Measurements from ENCODE around the gene CACNA2D3. TPM values are rescaled to one million over a fixed set of nuclear protein-coding genes. Genes with fewer than 3 reads are reported as not detected.

The CACNA2D3 gene
- total RNA-seq, 6 donors from 2014 or later: 2.9 to 16.8 (median 4.9) TPM

DNA sequence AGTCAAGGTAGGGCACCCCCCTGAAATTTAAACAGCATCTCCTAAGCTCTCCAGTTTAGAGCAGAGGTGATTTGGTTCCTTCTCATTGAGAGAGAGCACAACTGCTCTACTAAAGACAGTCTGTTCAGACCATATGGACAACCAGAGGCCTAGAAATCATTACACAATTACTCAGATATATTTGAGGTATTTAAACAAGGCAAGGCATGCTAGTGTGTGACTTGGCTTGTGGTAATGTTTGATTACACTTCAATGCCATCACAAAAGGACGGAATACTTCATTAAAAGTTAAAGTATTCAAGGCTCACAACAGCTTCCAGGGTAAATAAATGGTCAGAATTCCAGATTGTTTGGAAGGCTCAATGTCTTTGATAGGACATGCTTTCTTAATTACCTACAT is 695.3 kb downstream of the CACNA2D3 start:
- TF ChIP-seq EP300 (IDR thresholded peaks at IDR 0.05): no peak
- TF ChIP-seq POLR2A (IDR thresholded peaks at IDR 0.05): no peak
- no peak for TF ChIP-seq POLR2AphosphoS5 (IDR thresholded peaks at IDR 0.05)
- TF ChIP-seq, protein P1, sequence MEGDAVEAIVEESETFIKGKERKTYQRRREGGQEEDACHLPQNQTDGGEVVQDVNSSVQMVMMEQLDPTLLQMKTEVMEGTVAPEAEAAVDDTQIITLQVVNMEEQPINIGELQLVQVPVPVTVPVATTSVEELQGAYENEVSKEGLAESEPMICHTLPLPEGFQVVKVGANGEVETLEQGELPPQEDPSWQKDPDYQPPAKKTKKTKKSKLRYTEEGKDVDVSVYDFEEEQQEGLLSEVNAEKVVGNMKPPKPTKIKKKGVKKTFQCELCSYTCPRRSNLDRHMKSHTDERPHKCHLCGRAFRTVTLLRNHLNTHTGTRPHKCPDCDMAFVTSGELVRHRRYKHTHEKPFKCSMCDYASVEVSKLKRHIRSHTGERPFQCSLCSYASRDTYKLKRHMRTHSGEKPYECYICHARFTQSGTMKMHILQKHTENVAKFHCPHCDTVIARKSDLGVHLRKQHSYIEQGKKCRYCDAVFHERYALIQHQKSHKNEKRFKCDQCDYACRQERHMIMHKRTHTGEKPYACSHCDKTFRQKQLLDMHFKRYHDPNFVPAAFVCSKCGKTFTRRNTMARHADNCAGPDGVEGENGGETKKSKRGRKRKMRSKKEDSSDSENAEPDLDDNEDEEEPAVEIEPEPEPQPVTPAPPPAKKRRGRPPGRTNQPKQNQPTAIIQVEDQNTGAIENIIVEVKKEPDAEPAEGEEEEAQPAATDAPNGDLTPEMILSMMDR (IDR thresholded peaks at IDR 0.05): no peak
- no peak for DNase-seq
- Histone ChIP-seq H3K27me3 (no peaks in the 10 kb centered on the region), H3K4me1 (peaks cover 3 to 9% (median 4%) of the 10 kb centered on the region in 4 donors), H3K4me3 (no peak overlapping the region), H3K9me3 (no peaks in the 10 kb centered on the region), H3K36me3 (no peaks in the 10 kb centered on the region), H3K27ac (no peak overlapping the region)
- ATAC-seq (ENCODE audit: low FRiP score in 2 of 2): no peak
- WGBS, 2 donors: 66 to 75% methylated on average over 1 of the region's 1 CpG

DNA sequence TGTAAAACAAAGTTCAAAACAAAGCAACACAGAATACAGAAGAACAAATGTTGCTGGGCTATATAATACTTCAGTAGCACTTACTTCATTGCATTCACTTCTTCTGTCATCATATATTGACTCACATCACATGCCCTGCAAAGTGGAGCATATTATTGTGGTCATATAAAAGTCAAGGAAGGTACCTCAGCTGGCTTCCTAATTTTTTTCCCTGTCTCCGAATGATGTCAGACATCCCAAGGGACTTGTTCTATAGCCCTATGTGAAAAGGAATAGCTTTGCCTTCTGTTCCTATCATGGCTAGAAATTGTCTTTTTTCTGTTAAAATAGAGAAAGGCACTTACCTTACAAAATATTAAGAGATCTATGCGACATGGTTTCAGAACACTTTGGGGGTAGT is 696.1 kb downstream of the CACNA2D3 start:
- H3K36me3 ChIP-seq: no peaks in the 10 kb centered on the region
- WGBS, 2 donors: 92 to 93% methylated on average over 2 of the region's 2 CpGs

DNA sequence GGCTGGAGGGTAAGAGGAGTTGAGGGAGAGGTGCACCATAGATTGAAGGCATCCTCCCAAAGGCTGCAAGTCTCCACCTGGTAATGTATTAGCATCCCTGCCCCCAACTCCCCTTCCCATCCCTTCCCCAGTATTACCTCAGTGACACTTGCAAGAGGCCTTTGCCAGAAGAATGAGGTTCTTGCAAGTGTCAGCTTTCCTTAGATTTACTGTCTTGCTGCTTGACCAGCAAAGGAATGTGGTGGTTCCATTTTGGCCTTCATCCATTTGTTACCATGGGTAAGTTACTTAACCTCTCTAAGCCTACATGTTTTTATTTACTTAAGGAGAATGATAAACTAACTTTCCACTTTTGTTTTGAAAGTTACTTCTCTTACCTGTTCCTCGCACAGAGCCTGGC is 696.6 kb downstream of the CACNA2D3 start:
- TF ChIP-seq POLR2A (IDR thresholded peaks at IDR 0.05): no peak
- no peak for TF ChIP-seq POLR2AphosphoS5 (IDR thresholded peaks at IDR 0.05)
- TF ChIP-seq, protein P1 (IDR thresholded peaks at IDR 0.05): no peak
- no peak for TF ChIP-seq EP300 (IDR thresholded peaks at IDR 0.05)
- DNase-seq: no peak
- no peak for ATAC-seq (ENCODE audit: low FRiP score in 2 of 2)
- H3K36me3 ChIP-seq: no peaks in the 10 kb centered on the region
- peaks cover 3 to 9% (median 4%) of the 10 kb centered on the region in 4 donors for H3K4me1 ChIP-seq
- H3K9me3 ChIP-seq: no peaks in the 10 kb centered on the region
- 83 to 92% methylated on average over 1 of the region's 1 CpG for WGBS, 2 donors
- H3K27me3 ChIP-seq: no peaks in the 10 kb centered on the region
- no peak overlapping the region for H3K27ac ChIP-seq
- H3K4me3 ChIP-seq: no peak overlapping the region

More for the DNA sequence above, 696.1 kb downstream of the CACNA2D3 start:
- ATAC-seq (ENCODE audit: low FRiP score in 2 of 2) (no peak), DNase-seq (no peak)
- Histone ChIP-seq H3K4me3 (no peak overlapping the region), H3K4me1 (peaks cover 3 to 9% (median 4%) of the 10 kb centered on the region in 4 donors), H3K27me3 (no peaks in the 10 kb centered on the region), H3K27ac (no peak overlapping the region), H3K9me3 (no peaks in the 10 kb centered on the region)
- TF ChIP-seq POLR2A (IDR thresholded peaks at IDR 0.05) (no peak), POLR2AphosphoS5 (IDR thresholded peaks at IDR 0.05) (no peak), EP300 (IDR thresholded peaks at IDR 0.05) (no peak)
- TF ChIP-seq, protein P1 (IDR thresholded peaks at IDR 0.05): no peak

DNA sequence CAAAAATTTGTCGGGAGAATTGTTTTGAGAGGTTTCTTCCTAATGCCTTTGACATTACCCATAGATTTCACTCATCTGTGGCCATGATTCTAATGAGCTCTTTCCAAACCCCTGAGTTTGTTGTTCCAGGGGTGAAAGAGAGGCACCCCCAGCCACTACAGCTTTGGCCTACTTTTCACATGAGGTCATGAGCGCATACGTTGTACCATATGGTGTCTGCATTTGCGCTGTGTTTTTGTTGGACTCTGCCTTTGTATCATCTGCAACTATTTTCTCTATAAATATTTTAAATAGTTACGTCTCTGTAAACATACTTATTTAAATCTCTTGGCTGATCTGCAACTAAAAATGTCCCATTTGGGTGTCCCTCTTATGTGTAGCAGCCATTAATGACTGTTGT is 697.6 kb downstream of the CACNA2D3 start:
- Histone ChIP-seq H3K27ac (no peak overlapping the region), H3K27me3 (no peaks in the 10 kb centered on the region), H3K9me3 (no peaks in the 10 kb centered on the region), H3K4me1 (peaks cover 3 to 9% (median 4%) of the 10 kb centered on the region in 4 donors), H3K4me3 (no peak overlapping the region), H3K36me3 (no peaks in the 10 kb centered on the region)
- DNase-seq (no peak), ATAC-seq (ENCODE audit: low FRiP score in 2 of 2) (no peak)
- WGBS, 2 donors: 87 to 93% methylated on average over 5 of the region's 5 CpGs
- TF ChIP-seq, protein P1 (IDR thresholded peaks at IDR 0.05): no peak
- TF ChIP-seq EP300 (IDR thresholded peaks at IDR 0.05) (no peak), POLR2AphosphoS5 (IDR thresholded peaks at IDR 0.05) (no peak), POLR2A (IDR thresholded peaks at IDR 0.05) (no peak)

DNA sequence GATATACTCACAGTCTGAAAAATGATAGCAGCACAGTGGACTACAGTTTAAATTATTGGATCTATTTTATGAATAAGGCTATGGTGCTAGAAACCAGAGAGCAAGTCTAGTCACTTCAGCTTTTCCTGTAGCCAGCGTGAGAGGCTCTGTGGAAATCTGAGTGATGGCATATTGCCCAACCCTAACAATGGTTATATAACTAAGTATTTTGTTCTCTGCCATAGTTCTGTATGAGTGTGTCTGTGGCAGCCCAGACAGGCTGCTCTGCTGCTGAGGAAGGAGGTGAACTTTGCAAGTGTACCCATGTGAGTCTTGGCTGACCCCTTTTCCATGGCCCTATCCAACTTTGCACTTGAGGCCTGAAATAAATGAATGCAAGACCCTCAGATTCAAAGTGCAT is 699.9 kb downstream of the CACNA2D3 start:
- Histone ChIP-seq H3K27me3 (no peaks in the 10 kb centered on the region), H3K27ac (no peak overlapping the region), H3K4me1 (peaks cover 3 to 9% (median 4%) of the 10 kb centered on the region in 4 donors), H3K4me3 (no peak overlapping the region), H3K9me3 (no peaks in the 10 kb centered on the region), H3K36me3 (no peaks in the 10 kb centered on the region)
- no peak for TF ChIP-seq POLR2AphosphoS5 (IDR thresholded peaks at IDR 0.05)
- TF ChIP-seq, protein P1 (IDR thresholded peaks at IDR 0.05): no peak
- ATAC-seq (ENCODE audit: low FRiP score in 2 of 2) (peak; percentile 49 to 77), DNase-seq (peak in 1 of 2 donors; percentile 34)
- 0 to 6% methylated on average over 1 of the region's 1 CpG for WGBS, 2 donors

Data from upper lobe of left lung (tissue), 6 donors.